H4 (cell line): ENCODE results near the gene CLECL1. TPM values are rescaled to one million over a fixed set of nuclear protein-coding genes. Genes with fewer than 3 reads are reported as not detected.

Experiments
- DNase-seq: peaks from one replicate; pipeline ENCODE4 v3.0.0-alpha.2; 2015; ENCODE audit warnings: low spot score
- total RNA-seq: library from RNA; depleted of rRNA; stranded (reverse); fragments of >200 nt; shearing (Covaris generic); gene quantifications from 2 replicates; pipeline ENCODE4 v1.2.3, GENCODE V29; 2014; rRNA removed

CLECL1 gene
- not detected in 2 replicates for total RNA-seq

- no peak for DNase-seq
These were observed at the start of gene CLECL1 for GRCh38 chr12:9732921-9733461. CLECL1 (minus strand) TSS chr12:9733097.

DNA sequence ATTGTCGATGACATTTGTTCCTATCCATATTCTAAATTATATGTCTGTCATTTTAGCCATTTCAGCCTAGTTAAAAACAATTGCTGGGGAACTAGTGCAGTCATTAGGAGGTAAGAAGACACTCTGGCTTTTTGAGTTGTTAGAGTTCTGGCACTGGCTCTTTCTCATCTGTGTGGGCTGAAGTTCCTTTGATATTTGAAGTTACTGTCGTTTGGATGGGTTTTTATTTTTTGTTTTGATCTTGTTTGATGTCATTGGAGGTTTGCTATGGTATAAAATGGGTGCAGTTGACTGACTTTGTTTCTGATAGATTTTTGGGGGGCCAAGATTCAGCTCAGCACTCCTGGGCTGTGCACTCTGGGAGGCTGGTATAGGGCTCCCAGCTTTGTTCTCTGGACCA is 48.5 kb upstream of the CLECL1 start:
- DNase-seq, result no peak

DNA sequence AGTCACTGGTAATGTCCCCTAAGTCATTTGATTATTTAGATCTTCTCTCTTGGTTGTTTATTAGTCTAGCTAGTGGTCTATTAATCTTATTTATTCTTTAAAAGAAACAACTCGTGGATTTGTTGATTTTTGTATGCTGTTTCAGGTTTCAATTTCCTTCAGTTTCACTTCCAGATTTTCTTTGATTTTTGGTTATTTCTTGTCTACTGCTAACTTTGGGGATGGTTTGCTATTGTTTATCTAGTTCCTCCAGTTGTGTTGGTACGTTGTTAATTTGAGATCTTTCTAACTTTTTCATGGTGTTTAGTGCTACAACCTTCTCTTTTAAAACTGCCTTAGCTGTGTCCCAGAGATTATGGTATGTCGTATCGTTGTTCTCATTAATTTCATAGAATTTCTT is 46.3 kb upstream of the CLECL1 start:
- DNase-seq, result no peak

GRCh38 chr12:9776781-9777180 is 43.9 kb upstream of the CLECL1 start:
- DNase-seq, result no peak

GRCh38 chr12:9773216-9773877 is 40.5 kb upstream of the CLECL1 start:
- no peak for DNase-seq

- no peak for DNase-seq
These were observed 30.1 kb upstream of the CLECL1 start for GRCh38 chr12:9763025-9763424.

- DNase-seq, result no peak
These were observed 29.5 kb upstream of the CLECL1 start for GRCh38 chr12:9762369-9762768.

- no peak for DNase-seq
These were observed 28.5 kb upstream of the CLECL1 start for GRCh38 chr12:9761419-9761781.

- DNase-seq, result no peak
These were observed 28.0 kb upstream of the CLECL1 start, which contains the start of gene CD69 for GRCh38 chr12:9760699-9761418. CD69 (minus strand) TSS chr12:9760901; CDS start chr12:9760820, 81 bp downstream.

DNA sequence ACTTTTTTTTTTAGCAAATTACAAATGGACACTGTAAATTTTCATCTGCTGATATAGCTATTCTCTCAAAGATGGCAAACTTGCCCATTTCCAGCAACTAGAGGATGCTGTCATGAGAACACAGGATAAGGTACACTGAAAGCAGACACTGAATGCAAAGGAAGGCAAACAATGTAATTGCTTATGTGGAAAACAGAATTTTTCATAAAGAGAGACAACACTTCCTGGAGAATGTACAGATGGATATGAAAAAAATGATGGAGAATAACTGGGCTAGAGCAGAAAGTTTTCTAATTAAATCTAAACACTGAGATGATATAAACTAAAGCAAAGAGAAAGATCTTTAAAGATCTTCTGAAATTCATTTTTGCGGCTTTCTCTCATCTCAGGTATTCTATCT is 27.2 kb upstream of the CLECL1 start:
- DNase-seq, result no peak

- no peak for DNase-seq
These were observed 26.8 kb upstream of the CLECL1 start for GRCh38 chr12:9759694-9760093.

DNA sequence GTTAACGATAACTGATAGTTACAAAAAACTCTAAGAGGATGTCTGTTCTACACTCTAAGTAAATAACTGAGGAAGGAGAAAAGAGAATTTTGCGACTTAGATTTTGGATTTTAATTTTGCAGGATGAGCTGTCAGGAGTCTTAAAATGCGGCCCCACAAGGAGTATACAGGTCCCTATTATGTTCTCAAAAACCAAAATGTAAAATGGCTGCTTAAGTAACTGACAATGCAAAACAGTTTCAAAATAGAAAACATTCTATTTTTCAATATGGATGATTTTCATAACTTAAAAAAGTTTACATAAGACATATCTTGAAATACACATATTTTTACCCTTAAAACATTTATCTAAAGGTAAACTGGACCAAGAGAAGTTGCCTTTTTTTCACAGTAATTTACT is 25.2 kb upstream of the CLECL1 start:
- DNase-seq, result no peak

- no peak for DNase-seq
These were observed 24.6 kb upstream of the CLECL1 start for GRCh38 chr12:9757433-9758025.

- no peak for DNase-seq
These were observed 23.8 kb upstream of the CLECL1 start for GRCh38 chr12:9756706-9757105.

- no peak for DNase-seq
These were observed 23.3 kb upstream of the CLECL1 start for GRCh38 chr12:9756170-9756569.

- no peak for DNase-seq
These were observed 22.7 kb upstream of the CLECL1 start for GRCh38 chr12:9755567-9755966.

GRCh38 chr12:9755035-9755434 is 22.1 kb upstream of the CLECL1 start:
- DNase-seq, result no peak

DNA sequence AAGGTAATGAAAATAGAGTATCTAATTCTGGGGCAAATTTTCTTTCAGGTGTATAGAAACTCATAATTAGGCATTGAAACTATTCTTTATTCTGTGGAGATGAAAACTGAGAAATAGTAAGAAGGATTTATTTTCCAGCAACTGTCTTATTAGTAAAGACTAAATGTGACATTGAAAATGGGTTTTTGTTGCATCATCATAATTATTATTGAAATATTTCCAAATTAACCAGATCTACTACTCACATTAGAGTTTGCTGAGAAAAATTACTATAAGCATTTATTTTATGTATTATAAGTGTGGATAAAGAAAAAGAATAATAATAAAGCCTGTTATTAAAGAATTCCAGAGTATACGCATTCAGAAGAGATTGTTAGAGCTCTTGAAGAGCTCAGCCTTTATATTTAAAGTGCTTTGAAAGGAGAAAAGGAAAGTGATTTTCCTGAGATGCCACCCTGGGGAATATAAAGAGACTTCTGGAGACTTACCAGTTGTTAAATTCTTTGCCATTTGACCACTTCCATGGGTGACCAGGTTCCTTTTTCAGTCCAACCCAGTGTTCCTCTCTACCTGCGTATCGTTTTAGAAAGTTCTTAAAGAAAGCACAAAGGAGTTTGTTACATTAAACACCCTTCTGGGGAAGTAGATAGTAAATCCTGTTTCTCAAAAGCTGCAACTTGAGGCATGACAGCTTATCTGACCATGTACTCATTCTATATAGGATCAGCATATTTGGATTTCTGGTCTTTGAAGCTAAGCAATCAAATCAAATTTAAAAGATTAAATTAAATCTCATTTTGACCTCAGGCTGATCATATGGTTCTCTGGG is 21.4 kb upstream of the CLECL1 start:
- no peak for DNase-seq

GRCh38 chr12:9753498-9753897 is 20.6 kb upstream of the CLECL1 start:
- no peak for DNase-seq

DNA sequence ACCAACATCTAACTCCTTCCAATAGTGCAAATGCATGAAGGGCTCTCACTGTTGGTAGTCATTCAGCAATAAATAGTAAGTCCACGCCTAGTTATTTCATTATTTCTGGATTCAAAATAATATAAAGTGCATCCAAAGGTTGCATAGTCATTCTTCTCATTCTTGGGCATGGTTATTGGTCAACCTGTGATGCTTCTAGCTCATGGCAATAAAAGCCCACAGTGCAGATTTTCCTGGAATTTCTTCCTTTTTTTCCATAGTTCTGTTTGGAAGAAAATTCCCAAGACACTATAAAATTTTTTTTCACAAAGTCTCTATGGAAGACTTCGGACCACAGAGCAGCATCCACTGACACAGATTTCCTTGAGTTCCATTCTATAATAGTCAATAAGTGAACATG is 20.2 kb upstream of the CLECL1 start:
- DNase-seq, result no peak

- no peak for DNase-seq
These were observed 19.4 kb upstream of the CLECL1 start for GRCh38 chr12:9752145-9752933.
